Non-pigmented ciliary epithelial cell (primary cell): ENCODE measurements around the gene PPHLN1.

Experiments
- DNase-seq: peaks from one replicate; pipeline ENCODE4 v3.0.0-alpha.2; 2010; ENCODE audit warnings: low read depth

PPHLN1 gene

GRCh38 chr12:42482041-42482747 lies 156.2 kb downstream of the PPHLN1 start:
- DNase-seq, result no peak

GRCh38 chr12:42482748-42483520 lies 157.0 kb downstream of the PPHLN1 start:
- no peak for DNase-seq

- DNase-seq, result no peak
Observed at GRCh38 chr12:42483521-42483790, 157.5 kb downstream of the PPHLN1 start.

- DNase-seq, result no peak
Observed at GRCh38 chr12:42484996-42485395, 159.0 kb downstream of the PPHLN1 start.

- no peak for DNase-seq
Observed at GRCh38 chr12:42485823-42486222, 159.9 kb downstream of the PPHLN1 start.

GRCh38 chr12:42486407-42486806 lies 160.4 kb downstream of the PPHLN1 start:
- DNase-seq, result no peak

- no peak for DNase-seq
Observed at GRCh38 chr12:42490261-42490842, 164.4 kb downstream of the PPHLN1 start.
